ENCODE measurements around the gene EZH1. TPM values are rescaled to one million over a fixed set of nuclear protein-coding genes. Genes with fewer than 3 reads are reported as not detected.
A peak's percentile ranks its signal among the peaks of the same experiment; 100 is the strongest.

The EZH1 gene
- total and polyA plus RNA-seq, 10 of the 15 experiments (the other 5 are each of a cell fraction or from before 2014, with no cell fraction given): 6.1 to 43.3 (median 16.8) TPM

GRCh38 chr17:42679492-42680330, 65.1 kb downstream of the EZH1 start (continued):
- TF ChIP-seq E2F4 (IDR thresholded peaks at IDR 0.05; ENCODE audit: low read depth, low read length): no peak
- TF ChIP-seq SMAD1 (IDR thresholded peaks at IDR 0.05; ENCODE audit: low read depth, partially characterized antibody): no peak
- TF ChIP-seq RELA (IDR thresholded peaks at IDR 0.05; ENCODE audit: borderline replicate concordance, partially characterized antibody): no peak
- TF ChIP-seq YBX1 (IDR thresholded peaks at IDR 0.05): no peak
- TF ChIP-seq POLR2AphosphoS2 (IDR thresholded peaks at IDR 0.05; ENCODE audit: low read depth, low read length): peak; percentile 54; the same call in 1 of the 2 replicates
- no peak for TF ChIP-seq CEBPZ (IDR thresholded peaks at IDR 0.05; ENCODE audit: low read depth, low read length)
- TF ChIP-seq HDAC2 (IDR thresholded peaks at IDR 0.05): peak; percentile 80; the same call in 1 of the 2 replicates
- TF ChIP-seq MYB (IDR thresholded peaks at IDR 0.05; ENCODE audit: borderline replicate concordance, low read depth, low read length): no peak
- TF ChIP-seq ZBED1 (IDR thresholded peaks at IDR 0.05; ENCODE audit: borderline replicate concordance): peak; percentile 41; the same call in 1 of the 2 replicates
- TF ChIP-seq ATF7 (IDR thresholded peaks at IDR 0.05; ENCODE audit: low read depth): no peak
- 0 out of 2 replicates have a peak, but pooled peaks have one; percentile 48 for TF ChIP-seq MEF2A (IDR thresholded peaks at IDR 0.05; ENCODE audit: insufficient read depth, low read depth, low read length)
- 0 out of 3 replicates have a peak, but pooled peaks have one; percentile 12 for TF ChIP-seq POU2F2 (IDR thresholded peaks at IDR 0.05; ENCODE audit: borderline replicate concordance, low read depth, low read length)
- TF ChIP-seq POLR2A (IDR thresholded peaks at IDR 0.05; ENCODE audit: low read depth, low read length): peak; percentile 83
- peak; percentile 70 for TF ChIP-seq MXI1 (IDR thresholded peaks at IDR 0.05; ENCODE audit: low read depth, low read length)
- peak; percentile 79 to 84 (median 80); a peak in 5 of 6 replicates for TF ChIP-seq CTCF (IDR thresholded peaks at IDR 0.05 in 2 of 3, conservative IDR thresholded peaks at IDR 0.05 in 1 of 3; ENCODE audit: control insufficient read depth in 2 of 3, extremely low read depth in 1 of 3, insufficient read depth in 1 of 3, low read depth in 3 of 3, low read length in 3 of 3)
- no peak for TF ChIP-seq FOS (IDR thresholded peaks at IDR 0.05; ENCODE audit: borderline replicate concordance, extremely low read depth, insufficient read length)
- TF ChIP-seq LARP7 (IDR thresholded peaks at IDR 0.05): peak; percentile 84
- peak; percentile 38 for TF ChIP-seq HDAC6 (IDR thresholded peaks at IDR 0.05; ENCODE audit: unreplicated experiment)
- peak; percentile 86 for TF ChIP-seq TCF3 (IDR thresholded peaks at IDR 0.05; ENCODE audit: borderline replicate concordance, insufficient read depth, low read depth, low read length)

Data from GM12878 (cell line).